OCI-LY7 (cell line): ENCODE data around the gene IGDCC3. TPM values are rescaled to one million over a fixed set of nuclear protein-coding genes. Genes with fewer than 3 reads are reported as not detected.

Experiments used
- BruUV-seq: library from RNA; stranded (reverse); fragments of 400-500 nt; replicated peaks from 2 replicates; lab custom pipeline; 2021; lab: Mats Ljungman, UMichigan
- CTCF ChIA-PET: fragments of 300-600 bp; sonication (Branson Sonifier 250); formaldehyde crosslinking; loops from one replicate; lab custom pipeline; 2022; ENCODE audit warnings: antibody characterized with exemption; ENCODE audit not compliant: unreplicated experiment; lab: Charles Lee
- POLR2A ChIA-PET: fragments of 300-600 bp; sonication (Branson Sonifier 250); formaldehyde crosslinking; loops from one replicate; lab custom pipeline; 2022; ENCODE audit warnings: antibody characterized with exemption; lab: Charles Lee
- DNase-seq: peaks from one replicate; pipeline ENCODE4 v3.0.0-alpha.2; 2015; ENCODE audit warnings: low spot score
- H2AFZ ChIP-seq: fragments of 200-600 bp; sonication (generic), shearing (Covaris generic); 2 replicates; pipeline ENCODE4 v1.6.1; 2014; ENCODE audit warnings: mild to moderate bottlenecking, antibody characterized with exemption, low read length, moderate library complexity
- H3K27ac ChIP-seq: fragments of 200-600 bp; sonication (generic); 2 replicates; pipeline ENCODE4 v1.5.1; 2014; ENCODE audit warnings: mixed run types, low read depth, mild to moderate bottlenecking, moderate library complexity, low read length, inconsistent platforms; ENCODE audit not compliant: poor library complexity, severe bottlenecking
- H3K36me3 ChIP-seq: fragments of 200-600 bp; sonication (generic); 2 replicates; pipeline ENCODE4 v1.6.1; 2014; ENCODE audit warnings: mild to moderate bottlenecking, antibody characterized with exemption, low read length, moderate library complexity, mixed read lengths; ENCODE audit not compliant: insufficient read depth
- H3K4me1 ChIP-seq: fragments of 200-600 bp; sonication (generic); 2 replicates; pipeline ENCODE4 v1.5.1; 2014; ENCODE audit warnings: mild to moderate bottlenecking, low read length; ENCODE audit not compliant: insufficient read depth, poor library complexity, severe bottlenecking
- H3K4me2 ChIP-seq: fragments of 200-600 bp; sonication (generic); 2 replicates; pipeline ENCODE4 v1.6.1; 2014; ENCODE audit warnings: mild to moderate bottlenecking, low read length
- H3K4me3 ChIP-seq: fragments of 200-600 bp; sonication (generic); 2 replicates; pipeline ENCODE4 v1.5.1; 2014; ENCODE audit warnings: mild to moderate bottlenecking, low read depth, low read length; ENCODE audit not compliant: poor library complexity, severe bottlenecking
- H3K79me2 ChIP-seq: fragments of 200-600 bp; sonication (generic); 2 replicates; pipeline ENCODE4 v1.6.1; 2016; ENCODE audit warnings: low read depth, mild to moderate bottlenecking, low read length, moderate library complexity, mixed read lengths; ENCODE audit not compliant: insufficient read depth
- H3K9me2 ChIP-seq: fragments of 200-600 bp; sonication (generic); 2 replicates; pipeline ENCODE4 v1.6.1; 2016; ENCODE audit warnings: mild to moderate bottlenecking, low read length, mixed read lengths; ENCODE audit not compliant: insufficient read depth
- H3K9me3 ChIP-seq: fragments of 200-600 bp; sonication (generic); 2 replicates; pipeline ENCODE4 v1.6.1; 2014; ENCODE audit warnings: mild to moderate bottlenecking, mixed run types, low read length, mixed read lengths
- H4K20me1 ChIP-seq: fragments of 200-600 bp; sonication (generic); 2 replicates; pipeline ENCODE4 v1.6.1; 2014; ENCODE audit warnings: mild to moderate bottlenecking, antibody characterized with exemption, low read length, moderate library complexity, mixed read lengths; ENCODE audit not compliant: insufficient read depth
- CTCF ChIP-seq: fragments of 200-600 bp; sonication (generic); conservative IDR thresholded peaks from 2 replicates; pipeline ENCODE4 v1.5.1; 2014; ENCODE audit warnings: mild to moderate bottlenecking, antibody characterized with exemption, low read length, moderate library complexity, mixed read lengths
- EZH2phosphoT487 ChIP-seq: fragments of 200-600 bp; sonication (generic); IDR thresholded peaks from 2 replicates; pipeline ENCODE4 v1.6.1; 2018; ENCODE audit warnings: low read depth, borderline replicate concordance, mild to moderate bottlenecking, mixed run types, antibody characterized with exemption, low read length, moderate library complexity, mixed read lengths
- intact Hi-C: fragments of 100-400 bp; cut with micrococcal nuclease; formaldehyde crosslinking; loops from one replicate; pipeline ENCODE4 v1.10.0; 2022; ENCODE audit not compliant: unreplicated experiment
- total RNA-seq, 2 experiments: library from RNA; depleted of rRNA in 1 of 2; stranded (reverse); fragments of >200 nt in 1 of 2; shearing (Covaris generic) in 1 of 2; gene quantifications; 2 replicates each; pipeline ENCODE4 v1.2.3, GENCODE V29; 2014 to 2022

IGDCC3 gene
- total RNA-seq, 2 experiments from 2014 or later = not detected

- Histone ChIP-seq H3K9me3 (no peaks in the 10 kb centered on the region), H3K27ac (no peak overlapping the region), H2AFZ (no peak overlapping the region), H3K36me3 (no peaks in the 10 kb centered on the region), H3K79me2 (no peaks in the 10 kb centered on the region), H3K4me2 (no peak overlapping the region), H3K9me2 (no peaks in the 10 kb centered on the region), H3K4me1 (peaks cover 8% of the 10 kb centered on the region), H4K20me1 (no peaks in the 10 kb centered on the region), H3K4me3 (no peak overlapping the region)
- TF ChIP-seq EZH2phosphoT487 (no peak), CTCF (no peak)
- DNase-seq = no peak
- ChIA-PET CTCF (no interaction called here), POLR2A (interaction anchor here (0.7 to 1.1 kb wide), 2 partner anchors 24 to 340 kb away, joined by 3 to 5 read pairs; no protein-coding TSS in a partner anchor)
- intact Hi-C loops = no loop called here
- no TSS peak for BruUV-seq
Measured at GRCh38 chr15:65382146-65382491, 4.3 kb upstream of the IGDCC3 start.

GRCh38 chr15:65381445-65382145, 3.8 kb upstream of the IGDCC3 start:
- intact Hi-C loops = no loop called here
- Histone ChIP-seq H3K27ac (no peak overlapping the region), H2AFZ (no peak overlapping the region), H4K20me1 (no peaks in the 10 kb centered on the region), H3K36me3 (no peaks in the 10 kb centered on the region), H3K79me2 (no peaks in the 10 kb centered on the region), H3K9me2 (no peaks in the 10 kb centered on the region), H3K4me2 (no peak overlapping the region), H3K4me3 (no peak overlapping the region), H3K9me3 (no peaks in the 10 kb centered on the region), H3K4me1 (peaks cover 8% of the 10 kb centered on the region)
- no TSS peak for BruUV-seq
- no peak for TF ChIP-seq EZH2phosphoT487
- no peak for TF ChIP-seq CTCF
- no peak for DNase-seq
- ChIA-PET CTCF (no interaction called here), POLR2A (interaction anchor here (1.1 kb wide), 1 partner anchor 24 kb away, joined by 5 read pairs; no protein-coding TSS in a partner anchor)

GRCh38 chr15:65379986-65380385, 2.2 kb upstream of the IGDCC3 start:
- Histone ChIP-seq H3K4me1 (peaks cover 3% of the 10 kb centered on the region), H3K36me3 (no peaks in the 10 kb centered on the region), H3K9me2 (no peaks in the 10 kb centered on the region), H3K4me2 (no peak overlapping the region), H3K9me3 (no peaks in the 10 kb centered on the region), H3K4me3 (no peak overlapping the region), H3K79me2 (no peaks in the 10 kb centered on the region), H2AFZ (no peak overlapping the region), H3K27ac (no peak overlapping the region), H4K20me1 (no peaks in the 10 kb centered on the region)
- no TSS peak for BruUV-seq
- no peak for DNase-seq
- POLR2A ChIA-PET = no interaction called here
- TF ChIP-seq CTCF (no peak), EZH2phosphoT487 (no peak)
- CTCF ChIA-PET = no interaction called here
- intact Hi-C loops = no loop called here
